MG63 (cell line): Measurements from ENCODE around the gene C22orf39. TPM values are rescaled to one million over a fixed set of nuclear protein-coding genes. Genes with fewer than 3 reads are reported as not detected.

ENCODE experiments used
- DNase-seq: peaks from one replicate; pipeline ENCODE4 v3.0.0-alpha.2; 2020
- H3K27me3 ChIP-seq: fragments of 250-450 bp; sonication (Bioruptor Pico); 2 replicates; pipeline ENCODE4 v1.5.1; 2020; ENCODE audit warnings: mild to moderate bottlenecking, moderate library complexity
- H3K36me3 ChIP-seq: fragments of 250-450 bp; sonication (Bioruptor Pico); 2 replicates; pipeline ENCODE4 v1.5.1; 2020; ENCODE audit warnings: mild to moderate bottlenecking, moderate library complexity
- H3K4me3 ChIP-seq: fragments of 250-450 bp; sonication (Bioruptor Pico); 2 replicates; pipeline ENCODE4 v1.5.1; 2020; ENCODE audit warnings: mild to moderate bottlenecking, moderate library complexity
- H3K9me3 ChIP-seq: fragments of 250-450 bp; sonication (Bioruptor Pico); 2 replicates; pipeline ENCODE4 v1.5.1; 2020; ENCODE audit warnings: mild to moderate bottlenecking, moderate library complexity
- total RNA-seq: library from RNA; depleted of rRNA; stranded (reverse); fragments of >200 nt; shearing (Covaris generic); gene quantifications from 2 replicates; pipeline ENCODE4 v1.2.3, GENCODE V29; 2014; ENCODE audit warnings: low replicate concordance

Gene C22orf39
- total RNA-seq, 1 experiment from 2014 or later: 38.7 TPM

DNA sequence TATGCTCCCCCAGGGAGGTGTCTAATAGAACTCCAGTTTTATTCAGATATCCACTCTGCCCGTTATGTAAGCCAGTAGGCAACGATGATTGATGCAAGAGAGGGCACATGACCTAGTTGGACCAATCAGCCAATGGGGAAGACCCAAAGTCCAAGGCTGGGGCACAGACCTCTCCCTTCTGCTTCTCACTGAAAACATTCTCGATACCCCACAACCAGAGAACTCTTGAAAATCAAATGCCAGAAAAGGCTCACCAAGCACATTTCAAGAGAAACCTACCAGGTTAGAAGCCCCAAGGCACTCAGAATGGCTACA is 23.4 kb downstream of the C22orf39 start:
- no peak for DNase-seq
- H3K27me3 ChIP-seq: no peaks in the 10 kb centered on the region
- peaks cover 10% of the 10 kb centered on the region for H3K36me3 ChIP-seq
- no peaks in the 10 kb centered on the region for H3K9me3 ChIP-seq
- no peak overlapping the region for H3K4me3 ChIP-seq

GRCh38 chr22:19422440-19423301 is 24.8 kb downstream of the C22orf39 start:
- H3K9me3 ChIP-seq: no peaks in the 10 kb centered on the region
- no peaks in the 10 kb centered on the region for H3K27me3 ChIP-seq
- no peak overlapping the region for H3K4me3 ChIP-seq
- no peak for DNase-seq
- peaks cover 12% of the 10 kb centered on the region for H3K36me3 ChIP-seq

GRCh38 chr22:19420321-19420720 is 27.2 kb downstream of the C22orf39 start:
- no peak for DNase-seq
- Histone ChIP-seq H3K27me3 (no peaks in the 10 kb centered on the region), H3K9me3 (no peaks in the 10 kb centered on the region), H3K4me3 (no peak overlapping the region), H3K36me3 (peaks cover 12% of the 10 kb centered on the region)

DNA sequence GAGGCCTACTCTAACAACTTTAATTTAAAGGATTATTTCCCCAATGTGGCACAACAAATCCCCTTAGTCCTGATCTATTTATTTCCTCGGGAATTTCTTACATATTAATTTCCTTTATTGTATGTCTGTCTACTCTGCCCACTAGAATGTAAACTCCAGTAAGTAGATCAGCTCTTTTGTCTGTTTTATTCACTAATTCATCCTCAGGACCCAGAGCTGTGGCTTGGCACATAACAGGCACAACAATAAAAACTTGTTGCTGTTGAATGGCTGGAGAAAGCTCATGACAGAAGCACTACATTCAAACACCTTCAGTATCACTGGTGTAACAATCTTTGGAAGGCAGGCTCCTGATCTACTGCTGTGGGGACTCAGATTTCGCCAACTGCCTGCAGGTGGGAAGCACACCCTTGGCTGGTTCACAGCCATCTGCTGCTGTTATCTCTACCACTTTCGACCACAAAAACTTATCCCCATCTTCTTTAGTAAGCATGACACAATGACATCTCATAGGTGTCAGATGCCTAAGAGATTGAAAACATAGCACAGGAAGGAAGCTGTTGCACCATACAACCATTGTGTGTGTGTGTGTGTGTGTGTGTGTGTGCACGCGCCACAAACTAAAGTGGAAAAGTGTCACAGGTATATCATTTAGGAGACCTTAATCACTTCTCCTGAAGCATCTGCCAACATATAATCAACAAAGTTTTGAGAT is 27.9 kb downstream of the C22orf39 start:
- Histone ChIP-seq H3K27me3 (no peaks in the 10 kb centered on the region), H3K4me3 (no peak overlapping the region), H3K36me3 (peaks cover 11% of the 10 kb centered on the region), H3K9me3 (no peaks in the 10 kb centered on the region)
- no peak for DNase-seq

- no peak for DNase-seq
- Histone ChIP-seq H3K27me3 (no peaks in the 10 kb centered on the region), H3K9me3 (no peaks in the 10 kb centered on the region), H3K36me3 (peaks cover 10% of the 10 kb centered on the region), H3K4me3 (no peak overlapping the region)
Observed at GRCh38 chr22:19419086-19419463, 28.4 kb downstream of the C22orf39 start.

DNA sequence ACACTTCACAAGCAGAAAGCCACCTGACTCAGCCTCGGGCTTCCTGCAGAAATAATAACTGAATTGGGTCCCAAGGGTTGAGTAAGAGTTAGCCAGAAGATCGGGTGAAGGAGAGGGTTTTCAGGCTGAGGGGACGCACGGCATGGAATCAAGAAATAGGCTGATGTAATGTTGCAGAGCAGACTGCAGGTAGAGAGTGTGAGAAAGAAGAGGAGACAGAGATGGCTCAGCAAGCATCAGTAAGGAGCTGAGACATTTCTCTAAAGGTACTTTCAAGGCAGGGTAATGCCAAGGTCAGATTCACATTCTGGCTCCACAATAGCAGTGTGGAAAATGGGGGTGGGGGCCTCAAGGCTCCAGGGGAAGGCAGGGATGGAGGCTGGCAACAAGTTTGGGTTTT is 34.6 kb downstream of the C22orf39 start:
- no peaks in the 10 kb centered on the region for H3K9me3 ChIP-seq
- H3K27me3 ChIP-seq: no peaks in the 10 kb centered on the region
- H3K4me3 ChIP-seq: no peak overlapping the region
- DNase-seq: no peak
- H3K36me3 ChIP-seq: peaks cover 37% of the 10 kb centered on the region

DNA sequence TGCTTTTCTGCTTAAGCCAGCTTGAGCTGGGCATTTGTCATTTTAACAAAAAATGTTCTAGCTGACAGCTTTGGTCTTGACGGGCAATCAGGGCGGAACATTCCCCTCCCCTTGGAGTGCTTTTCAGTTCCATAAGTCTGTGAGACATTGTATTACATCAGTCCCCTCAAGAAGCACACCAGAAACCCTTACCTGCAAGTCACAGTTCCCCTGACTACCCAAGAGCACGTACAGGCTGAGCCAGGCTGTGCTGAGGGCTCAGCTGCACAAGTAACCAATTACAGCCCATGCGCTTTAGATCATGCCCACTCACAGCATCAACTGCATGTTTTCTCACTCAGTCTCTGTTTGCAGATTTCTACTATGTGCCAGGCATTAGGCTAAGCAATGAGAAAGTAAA is 35.0 kb downstream of the C22orf39 start:
- Histone ChIP-seq H3K9me3 (no peaks in the 10 kb centered on the region), H3K4me3 (no peak overlapping the region), H3K36me3 (peaks cover 36% of the 10 kb centered on the region), H3K27me3 (no peaks in the 10 kb centered on the region)
- no peak for DNase-seq

- no peaks in the 10 kb centered on the region for H3K27me3 ChIP-seq
- no peak overlapping the region for H3K4me3 ChIP-seq
- no peak for DNase-seq
- H3K36me3 ChIP-seq: peaks cover 36% of the 10 kb centered on the region
- H3K9me3 ChIP-seq: no peaks in the 10 kb centered on the region
Observed at GRCh38 chr22:19411690-19412045, 35.8 kb downstream of the C22orf39 start.

GRCh38 chr22:19410941-19411689 is 36.4 kb downstream of the C22orf39 start:
- peaks cover 42% of the 10 kb centered on the region for H3K36me3 ChIP-seq
- H3K27me3 ChIP-seq: no peaks in the 10 kb centered on the region
- DNase-seq: no peak
- H3K4me3 ChIP-seq: no peak overlapping the region
- no peaks in the 10 kb centered on the region for H3K9me3 ChIP-seq

GRCh38 chr22:19407649-19408606 is 39.6 kb downstream of the C22orf39 start:
- H3K9me3 ChIP-seq: no peaks in the 10 kb centered on the region
- H3K27me3 ChIP-seq: no peaks in the 10 kb centered on the region
- DNase-seq: no peak
- peaks cover 57% of the 10 kb centered on the region for H3K36me3 ChIP-seq
- no peak overlapping the region for H3K4me3 ChIP-seq

DNA sequence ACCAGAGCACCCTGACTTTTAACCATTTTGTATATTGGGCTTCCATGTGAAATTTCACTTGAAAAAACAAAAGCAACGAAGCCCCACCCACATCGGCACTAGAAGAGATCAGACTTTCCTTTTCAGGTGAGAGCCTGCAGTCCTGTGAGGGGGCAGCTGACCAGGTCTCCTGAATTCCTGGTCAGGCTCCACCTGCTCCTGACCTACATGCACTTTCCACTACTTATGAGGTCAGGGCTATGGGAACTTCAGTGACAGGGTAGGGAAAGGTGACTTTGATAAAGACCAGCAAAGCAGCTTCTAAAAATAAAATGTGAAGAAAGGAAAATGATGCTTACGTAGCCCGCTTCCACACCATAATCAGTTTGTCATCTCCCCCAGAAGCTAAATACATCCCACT is 40.7 kb downstream of the C22orf39 start:
- DNase-seq: no peak
- H3K4me3 ChIP-seq: no peak overlapping the region
- H3K27me3 ChIP-seq: no peaks in the 10 kb centered on the region
- peaks cover 64% of the 10 kb centered on the region for H3K36me3 ChIP-seq
- no peaks in the 10 kb centered on the region for H3K9me3 ChIP-seq

- no peak overlapping the region for H3K4me3 ChIP-seq
- no peaks in the 10 kb centered on the region for H3K9me3 ChIP-seq
- H3K27me3 ChIP-seq: no peaks in the 10 kb centered on the region
- no peak for DNase-seq
- peaks cover 66% of the 10 kb centered on the region for H3K36me3 ChIP-seq
Observed at GRCh38 chr22:19406281-19406811, 41.2 kb downstream of the C22orf39 start.

DNA sequence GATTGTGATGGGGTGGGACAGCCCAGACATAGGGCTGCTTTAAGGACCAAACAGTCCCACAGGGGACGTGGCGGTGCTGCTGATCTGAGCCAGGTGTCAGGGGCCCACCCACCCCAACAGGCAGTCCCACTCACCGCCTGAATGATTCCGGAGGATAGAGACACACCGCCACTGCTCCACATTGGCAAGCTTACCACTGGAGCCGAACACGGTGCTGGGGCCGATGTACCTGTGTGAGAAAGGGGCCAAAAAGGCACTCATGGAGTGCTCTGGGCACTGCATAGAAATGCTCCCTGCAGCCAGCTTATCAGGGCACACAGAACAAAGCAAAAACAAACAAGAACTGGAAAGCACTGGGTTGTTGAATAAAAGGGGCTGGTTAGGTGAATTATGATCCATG is 41.9 kb downstream of the C22orf39 start:
- no peak for DNase-seq
- Histone ChIP-seq H3K36me3 (peaks cover 64% of the 10 kb centered on the region), H3K27me3 (no peaks in the 10 kb centered on the region), H3K4me3 (no peak overlapping the region), H3K9me3 (no peaks in the 10 kb centered on the region)

DNA sequence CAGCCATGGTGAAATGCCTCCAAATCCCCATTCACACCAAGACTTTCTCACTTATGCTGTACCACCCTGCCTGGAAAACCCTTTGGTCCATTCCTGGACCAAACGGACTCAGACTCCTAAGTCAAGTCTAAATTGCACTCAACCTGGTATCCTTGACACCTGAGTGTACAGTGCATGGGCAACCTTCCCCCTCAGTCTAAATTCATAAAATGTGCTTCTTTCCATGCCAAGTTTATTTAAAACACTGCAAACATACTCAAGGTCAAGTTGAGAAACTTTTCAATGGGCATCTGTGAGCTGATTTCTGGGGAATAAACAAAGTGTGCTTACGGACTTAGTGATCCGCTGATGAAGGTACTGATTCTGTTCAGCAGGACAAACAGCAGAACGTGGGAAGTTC is 42.4 kb downstream of the C22orf39 start:
- no peak for DNase-seq
- Histone ChIP-seq H3K27me3 (no peaks in the 10 kb centered on the region), H3K9me3 (no peaks in the 10 kb centered on the region), H3K4me3 (no peak overlapping the region), H3K36me3 (peaks cover 59% of the 10 kb centered on the region)

GRCh38 chr22:19404676-19405075 is 42.8 kb downstream of the C22orf39 start:
- Histone ChIP-seq H3K27me3 (no peaks in the 10 kb centered on the region), H3K36me3 (peaks cover 55% of the 10 kb centered on the region), H3K4me3 (no peak overlapping the region), H3K9me3 (no peaks in the 10 kb centered on the region)
- DNase-seq: no peak

DNA sequence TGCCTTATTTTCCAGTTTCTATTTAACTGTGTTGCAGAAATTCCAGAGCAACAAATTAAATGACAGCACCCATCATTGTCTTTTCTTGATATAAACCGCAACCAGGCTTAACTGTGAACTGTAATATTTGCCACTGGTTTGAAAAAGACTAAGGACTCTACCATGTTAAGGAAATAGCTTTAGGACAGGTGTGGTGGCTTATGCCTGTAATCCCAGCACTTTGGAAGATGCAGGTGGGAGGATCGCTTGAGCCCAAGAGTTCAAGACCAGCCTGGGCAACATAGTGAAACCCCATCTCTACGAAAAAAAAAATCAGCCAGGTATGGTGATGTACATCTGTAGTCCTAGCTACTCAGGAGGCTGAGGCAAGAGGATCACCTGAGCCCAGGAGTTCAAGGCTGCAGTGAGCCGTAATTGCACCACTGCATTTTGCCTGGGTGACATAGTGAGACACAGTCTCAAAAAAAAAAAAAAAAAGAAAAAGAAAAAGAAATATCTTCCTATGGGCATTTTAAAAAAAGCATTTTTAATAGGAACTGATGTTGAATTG is 44.8 kb downstream of the C22orf39 start:
- H3K4me3 ChIP-seq: no peak overlapping the region

More for the DNA sequence above, 44.8 kb downstream of the C22orf39 start:
- Histone ChIP-seq H3K9me3 (no peaks in the 10 kb centered on the region), H3K27me3 (no peaks in the 10 kb centered on the region), H3K36me3 (peaks cover 43% of the 10 kb centered on the region)
- no peak for DNase-seq
